CD4-positive, alpha-beta T cell treated with Interleukin-17A for 1 hour (primary cell): ENCODE results near the gene PEX3.
"Not testable (repeated sequence)": the region's sequence is repeated elsewhere in the genome, so short reads cannot be mapped to it uniquely, and the experiment has no call there.

ENCODE experiments used
- DNase-seq: peaks from one replicate; pipeline ENCODE4 v3.0.0-alpha.2; 2020

The PEX3 gene

GRCh38 chr6:143449082-143449713, 1.4 kb upstream of the PEX3 start:
- DNase-seq: no peak

- DNase-seq: peak; percentile 78
These were observed 722 bp upstream of the PEX3 start for GRCh38 chr6:143449714-143450452.

DNA sequence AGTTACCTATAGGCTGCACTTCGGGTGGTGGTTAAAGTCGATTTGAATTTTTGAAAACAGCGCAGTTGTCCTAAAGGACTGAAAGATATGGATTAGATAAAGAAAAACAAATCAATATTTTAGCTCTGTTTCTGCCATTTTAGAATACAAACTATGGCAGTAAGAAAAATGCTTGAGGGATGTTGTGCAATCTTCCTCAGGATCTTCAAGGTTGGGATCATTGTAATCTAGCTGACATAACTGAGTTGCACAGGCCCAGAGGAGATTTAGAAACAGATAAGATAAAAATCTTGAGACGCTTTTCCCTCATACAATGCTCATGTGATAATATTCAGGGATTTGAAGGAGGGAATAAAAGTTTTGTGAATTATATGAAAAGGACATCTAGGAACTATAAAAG, 926 bp downstream of the PEX3 start:
- no peak for DNase-seq

DNA sequence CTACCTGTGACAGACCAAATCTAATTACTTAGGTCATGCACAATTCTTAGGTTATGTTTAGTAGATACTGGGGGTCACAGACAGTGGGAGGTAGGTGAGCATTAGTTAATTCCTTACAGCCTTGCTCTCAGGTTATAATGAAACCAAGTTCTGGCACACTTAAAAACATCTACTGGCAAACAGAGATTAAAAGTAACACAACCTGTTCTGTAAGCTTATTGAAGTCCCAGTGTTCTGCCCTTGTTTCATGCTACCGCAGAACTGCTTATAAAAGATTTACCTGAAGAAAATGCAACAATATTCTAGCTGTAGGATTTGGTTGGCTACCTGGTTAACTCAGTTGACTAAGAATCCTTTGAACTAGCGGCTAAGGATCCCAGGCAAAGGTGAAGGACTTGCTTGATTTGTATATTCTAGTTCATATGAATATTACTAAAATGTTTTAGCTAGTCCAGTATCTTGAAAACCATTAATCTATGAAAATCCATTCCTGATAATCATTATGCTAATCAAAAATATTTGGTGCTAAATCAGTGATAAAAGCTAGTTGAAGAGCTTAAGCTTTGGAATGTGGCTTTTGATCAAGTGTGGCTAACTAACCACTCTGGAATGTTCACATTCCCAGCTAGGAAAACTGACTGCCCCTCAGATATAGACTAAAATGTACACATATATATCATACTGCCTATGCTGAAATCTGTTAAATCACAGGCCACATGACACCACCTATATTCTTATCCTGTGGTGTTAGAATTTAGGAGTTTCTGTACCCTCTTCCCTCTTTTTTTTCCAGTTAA, 7.2 kb downstream of the PEX3 start:
- no peak for DNase-seq

DNA sequence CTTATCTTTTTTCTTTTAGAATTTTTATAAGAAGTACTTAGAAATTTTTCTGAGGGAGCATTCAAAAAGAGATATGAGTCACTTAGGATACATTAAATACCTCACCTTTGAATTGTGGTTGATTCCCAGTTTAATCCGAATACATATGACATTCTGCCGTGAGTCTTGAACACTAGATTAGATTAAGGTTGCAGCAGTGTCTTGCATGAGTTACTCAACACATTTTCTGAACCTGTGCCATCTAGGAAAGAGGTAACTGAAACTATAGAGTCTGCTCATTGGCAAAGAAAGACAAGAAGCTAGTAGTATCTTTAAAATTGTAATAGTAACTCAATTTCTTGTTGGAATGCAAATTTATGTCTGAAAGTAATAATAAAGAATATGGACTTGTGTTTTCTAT, 14.9 kb downstream of the PEX3 start:
- DNase-seq: no peak

DNA sequence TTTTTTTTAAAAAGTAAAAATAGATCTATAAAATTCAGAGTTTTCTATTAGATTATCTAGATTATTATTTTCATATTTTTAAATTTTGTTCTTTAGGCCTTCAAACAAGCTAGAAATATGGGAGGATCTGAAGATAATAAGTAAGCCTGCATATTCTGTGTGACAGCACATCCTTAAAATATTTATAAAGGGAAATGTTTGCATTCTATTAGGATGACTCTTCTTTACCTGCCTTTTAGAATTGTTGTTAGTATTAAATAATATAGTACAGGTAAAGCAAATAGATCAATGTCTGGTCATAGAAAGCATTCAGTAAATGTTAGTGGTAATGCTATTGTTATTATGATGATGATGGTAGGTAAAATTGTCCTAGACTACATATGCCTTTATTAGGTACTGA, 17.4 kb downstream of the PEX3 start:
- no peak for DNase-seq

DNA sequence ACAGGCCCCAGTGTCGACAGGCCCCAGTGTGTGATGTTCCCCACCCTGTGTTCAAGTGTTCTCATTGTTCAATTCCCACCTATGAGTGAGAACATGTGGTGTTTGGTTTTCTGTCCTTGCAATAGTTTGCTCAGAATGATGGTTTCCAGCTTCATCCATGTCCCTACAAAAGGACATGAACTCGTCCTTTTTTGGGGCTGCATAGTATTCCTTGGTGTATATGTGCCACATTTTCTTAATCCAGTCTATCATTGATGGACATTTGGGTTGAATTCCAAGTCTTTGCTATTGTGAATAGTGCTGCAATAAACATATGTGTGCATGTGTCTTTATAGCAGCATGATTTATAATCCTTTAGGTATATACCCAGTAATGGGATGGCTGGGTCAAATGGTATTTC, 18.2 kb downstream of the PEX3 start:
- not testable (repeated sequence) for DNase-seq

DNA sequence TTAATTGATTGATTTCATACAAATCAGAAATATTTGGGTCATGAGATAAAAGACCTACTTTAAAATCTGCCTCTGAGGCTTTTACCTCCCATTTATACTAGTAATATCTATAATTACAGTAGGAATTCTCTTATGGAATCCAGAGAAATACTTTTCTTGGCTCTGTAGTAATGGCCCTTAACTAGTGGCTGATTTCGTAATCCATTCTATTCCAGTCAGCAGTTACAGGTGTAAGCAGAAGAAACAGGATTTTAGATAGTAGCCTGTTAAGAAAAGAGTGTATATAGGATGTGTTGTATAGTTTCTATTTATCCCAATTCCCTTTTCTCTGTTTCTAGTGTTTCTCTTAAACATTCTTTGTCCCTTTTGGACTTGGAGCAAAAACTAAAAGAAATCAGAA, 21.2 kb downstream of the PEX3 start:
- DNase-seq: no peak

DNA sequence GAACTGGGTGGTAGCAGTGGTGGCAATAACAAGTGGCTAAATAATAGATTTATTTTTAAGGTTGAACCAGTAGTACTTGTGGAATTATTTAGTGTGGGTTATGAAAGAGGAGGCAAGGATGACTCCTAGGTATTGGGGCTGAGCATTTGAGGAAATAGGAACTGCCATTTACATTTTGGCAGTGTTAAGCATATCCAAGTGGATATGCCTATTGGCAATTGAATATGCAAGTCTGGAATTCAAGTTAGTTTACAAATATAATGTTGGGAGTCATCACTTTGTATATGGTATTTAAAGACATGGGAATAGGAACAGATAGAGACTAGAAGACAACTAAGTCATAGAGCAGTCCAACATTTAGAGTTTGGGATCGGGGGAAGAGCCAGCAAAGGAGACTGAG, 25.9 kb downstream of the PEX3 start:
- no peak for DNase-seq

DNA sequence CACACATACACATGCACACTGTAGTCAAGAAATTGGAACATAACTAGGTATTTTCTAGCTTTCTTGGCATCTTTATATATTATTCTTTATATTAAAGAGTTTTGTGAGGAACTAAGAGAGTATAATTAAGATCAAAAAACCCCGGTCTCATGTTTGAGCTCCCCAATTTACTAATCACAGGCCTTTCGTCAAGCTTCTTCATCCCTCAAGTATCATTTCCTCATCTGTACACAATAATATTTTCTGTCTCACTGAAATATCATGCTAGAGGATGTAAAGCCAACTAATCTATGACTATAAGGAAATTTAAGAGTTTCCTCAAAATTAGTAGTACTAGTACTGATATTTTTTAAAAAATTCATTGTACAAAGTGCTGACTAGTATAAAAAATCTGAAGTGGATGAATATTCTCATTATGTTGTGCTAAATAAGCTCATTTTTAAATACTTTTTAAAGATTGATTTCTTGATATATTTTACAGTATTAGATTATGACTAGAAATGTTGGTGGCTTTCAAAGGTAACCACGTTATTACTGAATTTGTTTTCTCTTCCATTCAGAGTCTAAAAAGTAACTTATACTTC, 28.0 kb downstream of the PEX3 start:
- no peak for DNase-seq

DNA sequence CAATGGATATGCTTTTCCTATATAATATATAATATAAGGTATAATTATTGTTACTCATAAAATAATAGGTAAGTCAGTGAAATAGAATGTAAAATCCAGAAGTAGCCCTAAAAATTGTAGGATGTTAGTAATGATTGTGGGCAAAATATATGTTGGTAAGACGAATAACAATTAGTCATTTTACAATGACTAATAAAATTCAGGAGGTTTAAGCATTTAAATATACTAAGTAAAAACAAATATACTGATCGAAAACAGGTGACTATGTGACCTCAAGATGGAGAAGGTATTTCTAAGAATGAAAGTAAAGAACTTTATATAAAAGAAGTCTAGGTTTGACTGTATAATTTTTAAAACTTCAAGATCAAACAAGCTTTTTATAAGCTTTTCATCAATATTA, 32.0 kb downstream of the PEX3 start:
- no peak for DNase-seq

DNA sequence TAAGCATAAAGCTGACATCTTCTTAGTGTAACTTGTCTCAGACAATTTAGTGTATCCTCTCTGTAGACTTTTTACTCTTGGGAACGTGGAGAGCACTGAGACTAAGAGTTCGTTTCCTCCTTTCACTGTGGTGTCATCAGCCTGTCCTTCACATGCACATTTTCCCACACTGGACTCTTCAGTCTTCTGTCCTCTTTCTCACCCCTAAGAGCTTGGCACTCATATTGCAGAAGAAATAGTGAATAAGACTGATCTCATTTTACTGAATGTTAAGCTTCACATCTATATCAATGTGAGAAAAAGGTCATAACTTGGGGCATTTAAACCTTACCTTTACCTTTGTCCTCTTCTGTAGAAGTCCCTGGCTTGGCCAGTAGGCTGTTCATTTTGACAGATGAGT, 35.4 kb downstream of the PEX3 start:
- DNase-seq: no peak

DNA sequence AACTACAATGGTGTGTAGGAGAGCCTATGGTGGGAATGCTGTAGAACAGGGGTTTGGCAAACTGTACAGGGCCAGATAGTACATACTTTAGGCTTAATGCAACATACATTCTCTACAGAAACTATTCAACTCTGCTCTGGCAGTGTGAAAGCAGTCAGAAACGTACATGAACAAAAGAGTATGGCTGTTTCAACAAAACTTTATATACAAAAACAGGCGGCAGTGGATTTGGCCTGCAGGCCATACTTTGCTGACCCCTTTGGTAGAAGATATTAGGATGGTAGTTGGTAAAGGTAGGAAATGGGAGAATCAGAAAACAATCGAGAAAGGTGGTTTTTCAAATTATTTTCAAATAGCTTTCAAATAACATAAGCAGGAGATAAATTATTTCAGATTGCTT, 36.1 kb downstream of the PEX3 start:
- DNase-seq: no peak

- no peak for DNase-seq
These were observed 39.6 kb downstream of the PEX3 start for GRCh38 chr6:143490244-143490643.

DNA sequence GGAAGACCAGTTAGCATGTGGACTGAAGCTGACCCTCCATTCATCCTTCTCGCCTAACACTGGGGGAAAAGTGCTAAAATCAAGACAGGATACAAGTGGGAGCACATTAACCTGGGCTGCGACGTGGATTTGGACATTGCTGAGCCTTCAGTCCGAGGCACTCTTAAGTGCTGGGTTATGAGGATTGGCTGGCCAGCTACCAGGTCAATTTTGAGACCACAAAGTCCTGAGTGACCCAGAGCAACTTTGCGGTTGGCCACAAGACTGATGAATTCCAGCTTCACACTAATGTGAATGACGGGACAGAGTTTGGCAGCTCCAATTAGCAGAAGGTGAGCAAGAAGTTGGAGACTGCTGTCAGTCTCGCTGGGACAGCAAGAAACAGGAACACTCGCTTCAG, 40.2 kb downstream of the PEX3 start:
- DNase-seq: no peak

DNA sequence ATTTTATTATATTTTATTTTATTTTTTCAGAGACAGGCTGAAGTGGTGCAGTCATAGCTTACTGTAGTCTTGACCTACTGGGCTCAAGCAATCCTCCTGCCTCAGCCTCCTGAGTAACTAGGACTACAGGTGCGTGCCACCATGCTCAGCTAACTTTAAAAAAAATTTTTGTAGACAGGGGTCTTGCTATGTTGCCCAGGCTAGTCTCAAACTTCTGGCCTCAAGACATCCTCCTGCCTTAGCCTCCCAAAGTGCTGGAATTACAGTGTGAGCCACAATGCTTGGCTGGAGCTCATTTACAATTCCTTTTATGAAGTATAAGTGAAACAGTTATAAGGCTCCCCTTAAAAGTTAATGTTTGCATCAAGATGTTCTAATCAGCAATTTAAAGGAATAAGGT, 46.4 kb downstream of the PEX3 start:
- no peak for DNase-seq

GRCh38 chr6:143498428-143498827, 47.8 kb downstream of the PEX3 start:
- peak; percentile 27 for DNase-seq

- DNase-seq: no peak
These were observed 51.2 kb downstream of the PEX3 start for GRCh38 chr6:143501851-143502250.

- no peak for DNase-seq
These were observed 53.8 kb downstream of the PEX3 start for GRCh38 chr6:143504369-143504768.

DNA sequence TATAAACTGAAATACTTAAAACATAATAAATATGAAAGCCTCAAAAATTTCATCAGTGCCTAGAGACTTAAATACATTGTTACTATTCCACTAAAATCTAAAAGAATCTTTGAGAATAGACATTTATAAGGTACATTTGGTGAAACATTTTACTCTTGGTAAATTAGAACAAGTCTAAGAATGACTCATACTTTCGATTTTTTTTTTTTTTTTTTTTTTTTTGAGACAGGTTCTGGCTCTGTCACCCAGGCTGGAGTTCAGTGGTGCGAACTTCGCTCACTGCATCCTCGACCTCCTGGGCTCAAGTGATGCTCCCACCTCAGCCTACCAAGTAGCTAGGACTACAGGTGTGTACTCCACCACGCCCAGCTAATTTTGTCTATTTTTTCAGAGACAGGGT, 54.5 kb downstream of the PEX3 start:
- DNase-seq: no peak

DNA sequence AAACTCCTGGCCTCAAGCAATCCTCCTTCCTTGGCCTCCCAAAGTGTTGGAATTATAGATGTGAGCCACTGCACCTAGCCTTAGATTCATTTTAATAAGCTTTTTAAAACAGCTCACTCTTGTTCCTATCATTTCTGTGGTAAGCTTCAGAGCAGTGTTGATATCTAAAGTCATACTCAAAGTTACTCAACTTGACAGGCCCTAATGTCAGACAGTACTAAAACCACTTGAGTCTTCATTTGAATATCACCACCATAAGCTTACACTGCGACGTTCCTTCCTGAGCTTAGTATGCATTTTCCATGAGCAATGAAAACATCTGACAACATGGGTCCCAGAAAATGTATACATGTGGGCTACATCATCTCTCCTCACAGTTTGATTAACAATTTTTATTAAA, 54.9 kb downstream of the PEX3 start:
- no peak for DNase-seq

DNA sequence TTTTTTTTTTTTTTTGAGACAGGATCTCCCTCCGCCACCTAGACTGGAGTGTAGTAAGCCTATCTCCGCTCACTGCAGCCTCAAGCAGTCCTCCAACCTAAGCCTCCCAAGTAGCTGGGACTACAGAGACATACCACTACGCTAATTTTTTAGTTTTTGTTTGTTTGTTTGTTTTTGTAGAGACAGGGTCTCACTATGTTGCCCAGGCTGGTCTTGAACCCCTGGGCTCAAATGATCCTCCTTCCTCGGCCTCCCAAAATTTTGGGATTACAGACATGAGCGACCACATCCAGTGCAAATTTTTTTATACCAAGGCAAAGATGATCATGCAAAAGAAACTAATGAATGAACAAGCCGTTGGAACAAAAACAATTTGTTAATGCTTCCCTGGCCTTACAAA, 55.6 kb downstream of the PEX3 start:
- DNase-seq: no peak

DNA sequence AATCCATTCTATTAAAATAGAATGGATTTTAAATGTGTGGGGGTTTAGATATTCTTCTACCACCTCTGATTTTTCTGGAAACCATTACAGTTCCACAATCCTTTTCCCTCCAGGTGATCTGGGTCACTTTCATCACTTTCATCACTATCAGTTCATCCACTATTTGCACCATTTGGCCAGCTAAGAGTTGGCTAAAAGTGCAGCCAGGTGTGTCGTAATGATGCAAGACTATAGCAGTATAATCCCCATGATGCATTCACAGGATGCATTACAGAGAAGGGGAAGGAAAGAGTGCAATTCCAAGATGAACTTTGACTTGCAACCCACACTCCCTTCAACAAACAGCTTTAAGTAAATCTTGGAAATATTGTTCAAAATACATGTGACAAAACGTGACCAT, 56.0 kb downstream of the PEX3 start:
- DNase-seq: no peak
